Hematopoietic multipotent progenitor cell treated with erythropoietin and hydrocortisone succinate and interleukin-3 and kit ligand, for 15 days (in vitro differentiated cells): ENCODE measurements around the gene ADAM12.
A peak's percentile ranks its signal among the peaks of the same experiment; 100 is the strongest.
"Not testable (repeated sequence)": the region's sequence is repeated elsewhere in the genome, so short reads cannot be mapped to it uniquely, and the experiment has no call there.

Experiments used
- DNase-seq: peaks from one replicate; pipeline ENCODE4 v3.0.0-alpha.2; 2015; ENCODE audit warnings: low spot score

The ADAM12 gene

DNA sequence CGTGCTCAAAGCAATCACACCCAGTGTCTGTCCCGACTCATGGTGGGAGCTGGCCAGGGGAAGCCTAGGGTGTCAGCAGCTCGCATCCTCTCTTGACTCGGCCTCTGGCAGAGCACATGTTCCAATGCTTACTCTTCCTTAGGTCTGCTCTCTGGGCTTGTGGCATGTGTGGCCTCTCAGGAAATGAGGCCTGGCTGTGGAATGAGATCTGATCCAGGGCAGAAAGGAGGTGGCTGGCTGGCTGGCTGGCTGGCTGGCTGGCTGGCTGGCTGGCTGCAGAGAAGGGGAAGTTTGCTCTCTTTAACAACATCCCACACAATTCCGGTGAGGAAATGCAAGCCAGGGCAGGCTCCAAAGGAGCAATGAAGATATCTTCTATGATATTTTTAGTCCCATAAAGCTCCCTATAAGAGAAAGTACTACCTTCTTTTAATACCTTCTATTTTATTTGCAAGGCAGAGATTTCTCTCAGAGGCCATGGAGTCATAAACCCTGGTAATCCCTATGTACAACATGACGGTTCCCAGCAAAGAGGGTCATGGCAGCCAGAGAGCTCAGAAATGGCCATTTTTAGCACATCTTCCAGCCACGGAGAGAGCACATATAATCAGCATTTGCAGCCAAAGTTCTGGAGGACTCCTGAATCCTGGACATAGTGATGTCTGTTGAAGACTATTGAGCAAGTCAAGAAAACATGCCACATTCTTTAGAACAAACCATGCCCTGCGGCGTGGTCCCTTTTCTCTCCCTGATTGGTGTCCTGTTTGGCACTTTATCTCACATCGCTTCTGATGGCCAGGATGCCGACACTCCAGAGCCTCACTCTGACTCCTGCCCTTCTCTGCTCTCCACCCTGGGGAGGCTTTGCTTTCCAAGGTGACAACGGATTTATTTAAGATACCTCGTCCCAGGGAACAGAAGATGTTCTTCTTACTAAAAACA, 338.2 kb downstream of the ADAM12 start:
- DNase-seq = no peak

DNA sequence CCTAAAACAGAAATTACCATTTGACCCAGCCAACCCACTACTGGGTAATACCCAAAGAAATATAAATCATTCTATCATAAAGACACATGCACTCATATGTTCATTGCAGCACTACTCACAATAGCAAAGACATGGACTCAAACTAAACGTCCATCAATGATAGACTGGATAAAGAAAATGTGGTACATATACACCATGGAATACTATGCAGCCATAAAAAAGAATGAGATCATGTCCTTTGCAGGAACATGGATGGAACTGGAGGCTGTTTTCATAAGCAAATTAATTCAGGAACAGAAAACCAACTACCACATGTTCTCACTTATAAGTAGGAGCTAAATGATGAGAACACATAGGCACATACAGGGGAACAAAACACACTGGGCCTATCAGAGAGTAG, 340.5 kb downstream of the ADAM12 start:
- DNase-seq = not testable (repeated sequence)

DNA sequence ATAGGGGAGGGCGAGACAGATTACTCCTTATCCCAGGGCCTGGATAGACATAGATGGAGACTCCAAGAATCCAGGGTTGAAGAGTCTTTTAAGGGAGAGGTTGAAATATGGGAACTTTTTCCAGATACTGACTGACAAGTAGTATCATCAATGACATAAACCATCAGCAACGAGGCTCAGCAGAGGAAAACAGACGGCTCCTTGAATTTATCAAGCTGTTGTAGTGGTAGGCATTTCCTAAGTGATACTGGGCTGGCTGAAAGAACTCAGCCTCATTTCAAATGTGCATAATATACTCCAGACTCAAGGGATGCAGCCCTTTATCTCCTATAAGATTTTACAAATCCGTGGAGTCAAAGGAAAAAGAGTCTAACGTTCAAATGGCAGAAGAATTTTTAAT, 341.4 kb downstream of the ADAM12 start:
- DNase-seq = no peak

DNA sequence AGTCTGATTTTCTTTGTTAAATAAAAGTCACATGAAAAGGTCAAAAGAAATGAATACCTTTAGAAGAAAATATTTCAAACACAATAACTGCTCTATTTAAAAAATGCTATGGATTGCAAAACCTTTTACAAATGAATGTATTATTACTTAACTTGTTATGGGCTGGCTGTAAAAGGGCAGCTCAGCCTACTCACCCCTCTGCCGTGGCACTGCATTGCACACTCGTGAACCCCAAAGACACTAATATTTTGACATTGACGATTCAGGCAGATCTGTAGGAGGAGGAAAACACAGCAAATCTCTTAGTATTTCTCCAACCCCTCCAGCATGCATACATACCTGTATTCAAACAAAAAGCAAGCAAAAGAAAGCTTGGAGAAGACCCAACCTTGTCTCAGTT, 342.4 kb downstream of the ADAM12 start:
- no peak for DNase-seq

DNA sequence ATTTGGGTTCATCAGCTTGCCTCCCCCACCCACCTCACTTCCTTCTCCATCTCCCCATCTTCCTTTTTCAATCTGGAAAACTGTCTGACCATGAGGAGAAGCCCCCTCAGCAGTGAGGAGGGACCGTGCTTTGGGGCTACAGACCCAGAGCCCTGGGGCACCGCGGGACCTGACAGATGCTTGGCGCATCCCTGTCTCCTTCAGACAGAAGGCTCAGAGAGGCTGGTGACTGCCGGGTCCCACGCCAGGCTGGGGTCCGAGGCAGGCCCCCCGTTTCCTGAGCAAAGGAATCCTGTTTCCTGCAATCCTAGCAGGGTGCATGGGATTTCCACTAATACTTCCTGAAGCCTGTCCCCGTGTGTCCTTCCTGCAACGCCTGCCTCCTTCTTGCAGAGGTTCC, 344.9 kb downstream of the ADAM12 start:
- DNase-seq = no peak

DNA sequence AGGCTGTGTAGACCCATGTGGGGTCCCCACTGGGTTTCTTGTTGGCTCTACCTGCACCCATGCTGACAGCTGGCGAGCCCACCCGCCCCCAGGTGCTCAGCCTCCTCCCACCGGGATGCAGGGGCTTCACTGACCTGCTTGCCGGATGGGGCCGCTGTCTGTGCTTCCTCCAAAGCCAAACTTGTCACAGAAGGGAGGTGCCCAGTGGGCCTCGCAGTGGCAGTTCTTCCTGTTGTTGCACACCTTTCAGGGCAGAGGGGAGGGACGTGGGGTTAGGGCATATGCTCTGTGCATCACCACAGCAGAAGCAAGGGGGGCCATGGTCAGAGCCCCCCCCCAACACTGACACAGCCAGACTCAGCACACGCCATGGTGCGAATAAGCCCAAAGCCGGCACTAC, 345.4 kb downstream of the ADAM12 start:
- DNase-seq = no peak

DNA sequence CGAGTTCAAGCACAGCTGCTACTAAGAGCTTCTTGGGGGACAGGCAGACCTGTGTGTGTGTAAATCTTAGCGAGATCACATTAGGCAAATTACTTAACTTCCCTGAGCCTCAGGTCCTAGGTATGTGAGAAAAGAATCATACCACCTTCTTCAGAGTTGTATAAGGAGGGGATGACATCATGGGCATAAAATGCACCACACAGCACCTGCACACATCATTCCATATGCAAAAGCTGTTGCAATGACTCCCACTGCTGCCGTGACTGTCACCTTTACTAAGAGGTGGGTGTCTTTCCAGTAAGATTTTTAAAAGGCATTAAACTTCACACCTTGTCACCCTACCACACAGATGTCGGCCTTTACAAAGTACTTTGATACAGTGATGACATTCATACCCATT, 345.9 kb downstream of the ADAM12 start:
- no peak for DNase-seq

DNA sequence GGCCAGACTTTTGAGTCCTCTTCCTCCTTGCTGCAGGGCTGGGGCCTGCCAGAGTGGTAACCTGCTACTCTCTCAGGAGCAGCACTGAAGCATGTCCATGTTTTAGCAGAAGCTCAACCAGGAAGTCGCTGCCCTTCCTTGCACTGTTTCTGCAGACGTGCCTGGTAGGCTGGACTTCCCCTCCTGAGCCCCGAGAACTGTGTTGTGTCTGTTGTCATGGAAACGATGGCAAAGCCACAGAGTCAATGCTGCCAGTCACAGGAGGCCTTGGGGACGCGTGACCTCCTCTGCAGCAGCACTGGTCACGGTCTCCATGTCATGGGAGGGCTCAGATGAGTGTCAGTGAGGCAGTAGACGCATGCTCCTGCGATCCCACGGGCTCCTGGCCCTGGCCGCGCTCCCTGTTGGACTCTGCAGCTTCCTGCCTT, 346.5 kb downstream of the ADAM12 start:
- DNase-seq = no peak

DNA sequence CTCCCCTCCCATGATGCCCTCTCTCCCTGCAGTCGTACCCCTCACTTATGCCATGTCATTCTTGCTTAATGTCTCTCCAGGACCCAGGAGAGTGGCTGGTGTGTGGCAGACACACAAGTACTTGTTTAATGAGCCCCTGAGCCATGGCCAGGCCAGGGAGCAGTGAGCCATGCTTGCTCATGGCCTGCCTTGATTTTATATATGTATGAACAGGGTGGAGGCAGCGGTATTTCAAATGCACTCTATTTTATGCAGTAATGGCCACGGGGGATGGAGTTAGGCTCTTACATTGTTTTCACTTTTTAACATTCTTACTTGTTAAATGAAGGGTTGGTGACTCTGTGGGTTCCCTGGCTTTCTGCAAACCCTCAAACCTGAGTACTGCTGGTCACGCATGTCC, 347.2 kb downstream of the ADAM12 start:
- no peak for DNase-seq

DNA sequence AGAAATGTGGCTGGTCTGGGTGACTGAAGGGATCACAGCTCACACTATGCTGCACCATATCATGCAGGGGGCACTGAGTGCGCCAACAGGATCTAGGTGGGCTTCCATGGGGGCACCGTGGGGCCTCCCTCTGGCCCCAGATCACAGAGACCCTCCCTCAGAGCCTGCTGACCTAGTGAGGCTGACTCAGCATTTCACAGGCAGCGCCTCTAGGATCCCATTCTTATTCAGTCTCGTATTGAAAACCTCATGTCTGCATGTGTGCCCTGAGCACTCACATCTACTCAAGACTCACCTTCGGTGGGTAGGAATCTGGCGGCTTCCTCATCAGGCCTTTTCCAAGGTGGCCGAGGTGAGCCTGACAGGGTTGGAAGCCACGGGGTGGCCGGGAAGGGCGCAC, 350.3 kb downstream of the ADAM12 start:
- no peak for DNase-seq

DNA sequence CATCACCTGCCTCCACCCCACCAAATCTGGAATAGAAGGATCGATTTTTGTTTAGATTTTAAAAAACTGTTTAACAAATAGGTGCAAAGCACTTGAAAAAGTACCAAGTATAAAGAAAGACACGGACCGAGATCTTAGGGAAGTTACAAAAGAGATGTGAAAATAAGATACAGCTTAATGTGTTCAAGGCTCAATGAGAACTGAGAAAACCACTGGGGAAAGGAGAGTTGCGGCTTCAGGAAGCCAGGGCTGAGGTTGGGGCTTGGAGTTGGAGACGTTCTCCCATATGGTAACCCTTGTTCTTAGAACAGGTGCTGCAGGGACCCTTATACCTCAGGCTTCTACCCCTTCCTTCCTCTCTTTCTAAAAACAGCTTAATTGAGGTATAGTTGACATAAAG, 351.8 kb downstream of the ADAM12 start:
- no peak for DNase-seq

DNA sequence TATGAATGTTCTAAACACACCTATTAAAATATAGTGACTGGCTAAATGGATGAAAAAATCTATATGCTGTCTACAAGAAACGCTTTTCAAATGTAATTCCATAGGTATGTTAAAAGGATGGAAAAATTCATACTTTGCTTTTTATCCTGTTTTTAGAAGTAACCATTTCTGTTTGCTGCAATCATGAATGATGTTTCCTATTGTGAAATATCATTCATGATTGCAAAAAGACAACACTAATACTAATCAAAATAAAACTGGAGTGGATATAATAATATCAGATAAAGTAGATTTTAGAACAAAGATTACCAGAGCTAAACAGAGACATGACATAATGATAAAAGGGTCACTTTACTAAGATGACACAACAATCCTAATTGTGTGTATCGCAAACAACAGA, 353.7 kb downstream of the ADAM12 start:
- no peak for DNase-seq

DNA sequence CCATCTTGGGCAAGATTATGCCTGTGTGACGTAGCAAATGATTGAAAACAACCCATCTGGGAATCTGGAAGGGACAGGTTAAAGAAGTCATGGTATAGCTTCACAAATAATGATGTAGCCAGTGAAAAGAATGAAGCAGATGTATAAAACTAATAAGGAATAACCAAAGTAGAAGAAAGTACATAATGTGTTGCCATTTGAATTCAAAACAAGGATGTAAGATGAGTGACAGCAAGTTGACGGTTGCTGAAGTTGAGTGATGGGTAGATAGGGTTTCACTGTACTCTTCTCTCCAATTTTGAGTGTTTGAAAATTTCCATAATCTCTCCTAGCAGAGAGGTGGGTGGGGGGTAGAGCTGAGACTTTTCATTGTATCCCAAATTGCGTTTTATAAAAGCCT, 358.3 kb downstream of the ADAM12 start:
- DNase-seq = no peak

DNA sequence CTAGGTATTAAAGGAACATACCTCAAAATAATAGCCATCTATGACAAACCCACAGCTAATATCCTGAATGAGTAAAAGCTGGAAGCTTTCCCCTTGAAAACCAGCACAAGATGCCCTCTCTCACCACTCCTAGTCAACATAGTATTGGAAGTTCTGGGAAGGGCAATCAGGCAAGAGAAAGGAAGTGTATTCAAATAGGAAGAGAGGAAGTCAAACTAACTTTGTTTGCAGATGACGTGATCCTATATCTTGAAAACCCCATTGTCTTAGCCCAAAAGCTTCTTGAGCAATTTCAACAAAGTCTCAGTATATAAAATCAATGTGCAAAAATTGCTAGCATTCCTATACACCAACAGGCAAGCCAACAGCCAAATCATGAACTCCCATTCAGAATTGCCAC, 360.6 kb downstream of the ADAM12 start:
- DNase-seq = no peak

DNA sequence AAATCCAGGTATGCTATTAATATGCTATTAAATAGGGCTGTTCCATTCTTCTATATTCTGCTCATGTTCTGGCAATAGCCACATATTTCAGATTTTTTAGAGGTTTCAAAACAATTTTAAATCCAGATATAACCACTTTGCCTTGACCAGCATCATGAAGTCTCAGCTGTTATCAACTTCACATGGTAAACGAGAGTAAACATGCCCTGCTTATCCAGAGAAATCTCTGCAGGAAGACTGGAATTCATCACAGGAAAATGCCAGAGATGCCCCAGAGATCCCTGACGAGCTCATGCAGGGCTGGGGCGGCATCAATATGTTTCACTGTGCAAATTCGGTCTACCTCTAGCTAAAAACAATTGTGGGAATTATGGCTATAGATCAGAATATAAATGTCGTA, 365.4 kb downstream of the ADAM12 start:
- DNase-seq = no peak

DNA sequence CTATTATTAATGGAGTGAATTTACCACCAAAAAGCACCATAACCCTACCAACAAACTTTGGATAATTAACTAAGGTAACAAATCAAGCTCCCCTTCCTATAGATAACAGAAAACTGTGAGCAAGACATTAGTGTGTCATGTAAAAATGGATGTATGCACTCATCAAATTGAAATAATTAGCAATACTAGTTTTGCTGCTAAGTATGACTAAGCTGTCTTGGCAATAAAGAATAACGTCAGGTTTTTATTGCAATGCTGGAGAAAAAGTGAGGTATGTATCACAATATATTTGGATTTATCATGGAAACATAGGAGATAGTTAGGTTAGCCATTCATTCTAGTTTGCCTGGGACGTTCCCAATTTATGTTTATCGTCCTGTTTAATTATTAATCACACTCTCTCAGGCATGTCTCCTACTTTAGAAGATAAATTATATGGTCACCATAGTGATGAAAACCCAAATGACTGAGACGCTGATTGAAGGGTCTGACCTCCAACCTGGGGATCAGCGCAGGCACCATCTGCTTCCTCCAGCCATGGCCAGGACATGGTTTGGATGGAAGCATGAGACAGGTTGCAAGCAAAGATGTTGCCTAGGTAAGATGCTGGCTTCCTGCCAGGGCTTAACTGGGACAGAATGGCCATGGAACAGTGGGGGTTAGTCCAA, 366.3 kb downstream of the ADAM12 start:
- no peak for DNase-seq

DNA sequence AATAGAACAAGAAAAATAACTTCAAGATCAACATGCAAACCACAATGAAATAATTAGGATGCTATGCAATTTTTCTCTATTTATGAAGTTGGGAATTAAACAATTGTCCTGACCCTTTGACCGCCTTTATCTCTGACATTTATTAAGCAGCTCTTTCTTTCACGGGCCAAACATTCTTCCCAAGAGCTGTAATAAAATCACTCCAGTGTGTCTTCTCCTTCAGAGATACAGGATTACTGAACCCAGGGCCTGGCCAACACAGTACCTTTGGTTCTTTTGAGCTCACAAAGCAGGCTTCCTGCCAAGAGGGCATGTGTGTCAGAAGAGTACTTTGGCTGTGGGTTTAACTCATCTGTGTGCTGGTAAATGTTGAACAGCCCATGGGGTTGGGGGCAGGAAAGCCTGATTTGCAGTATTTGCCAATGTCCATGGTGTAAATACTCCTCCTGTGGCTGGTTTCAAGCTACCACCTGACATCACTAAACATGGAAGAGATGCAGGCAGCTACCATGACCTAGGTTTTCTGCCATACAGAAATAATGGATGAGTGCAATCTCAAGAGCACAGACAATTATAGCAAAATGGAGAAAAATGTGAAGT, 370.2 kb downstream of the ADAM12 start:
- no peak for DNase-seq

DNA sequence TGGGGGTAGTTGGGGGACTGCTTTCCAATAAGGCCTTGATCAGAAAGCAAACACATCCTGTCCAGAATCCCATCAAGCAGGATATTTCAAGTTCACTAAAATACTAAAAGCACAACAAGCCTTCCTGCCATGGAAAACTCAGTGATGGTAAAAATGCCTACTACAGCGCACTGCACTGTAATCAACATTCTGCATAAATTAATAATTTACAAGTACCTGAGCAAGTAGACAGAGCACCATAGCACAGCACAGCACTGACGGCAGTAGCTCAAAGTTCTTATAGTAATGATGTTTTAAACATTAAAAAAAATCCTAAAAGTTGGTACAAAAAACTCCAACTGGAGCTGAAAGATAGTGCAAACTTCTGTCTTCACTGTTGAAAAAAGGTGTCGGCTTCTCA, 371.4 kb downstream of the ADAM12 start:
- DNase-seq = no peak

DNA sequence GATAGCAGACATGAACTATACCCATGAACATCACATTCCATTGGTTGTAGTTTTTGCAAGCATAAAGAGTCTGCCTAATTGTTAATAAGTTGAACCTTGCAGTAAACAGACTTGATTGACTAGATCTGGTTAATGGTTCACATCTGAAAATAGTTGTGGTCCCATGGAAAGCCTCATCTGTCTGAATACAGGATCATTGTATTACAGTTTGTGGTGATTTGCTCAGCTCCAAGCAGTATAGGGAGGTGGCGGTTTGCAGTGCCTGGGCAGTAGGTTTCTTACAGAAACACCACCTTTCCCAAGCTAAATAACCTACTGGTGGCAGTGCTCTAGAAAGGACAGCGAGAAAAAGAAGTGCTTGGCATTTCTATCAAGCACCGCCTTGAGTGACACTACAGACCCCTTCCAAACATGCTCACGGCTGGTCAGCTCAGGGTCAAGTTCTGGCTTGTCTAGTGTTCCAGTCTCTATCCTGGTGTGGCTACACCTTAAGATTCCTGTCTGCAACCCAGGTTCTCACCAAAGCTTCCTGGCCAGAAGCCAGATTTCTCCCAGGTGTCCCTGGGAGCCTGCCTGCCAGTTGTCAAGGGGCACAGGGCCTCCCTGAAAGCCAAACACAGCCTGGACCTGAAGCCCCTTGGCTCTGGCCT, 372.0 kb downstream of the ADAM12 start:
- no peak for DNase-seq

DNA sequence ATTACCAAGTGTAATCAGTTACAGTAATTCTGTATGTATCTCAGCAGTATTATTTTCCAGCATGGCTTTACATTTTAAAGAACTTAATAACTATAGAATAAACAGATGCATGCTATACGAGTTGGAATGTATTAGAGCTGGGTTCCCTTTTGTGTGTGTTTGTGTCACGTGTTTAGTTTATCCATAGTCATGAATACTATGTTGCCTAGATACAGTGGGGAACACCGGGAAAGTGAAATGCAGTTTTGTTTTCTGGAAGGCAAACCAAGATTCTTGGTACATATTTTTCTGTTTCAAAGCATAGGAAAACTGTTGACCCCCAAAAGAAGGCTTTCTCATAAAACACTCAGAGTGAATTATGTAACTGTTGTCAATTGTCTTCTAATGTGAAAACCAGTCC, 372.9 kb downstream of the ADAM12 start:
- no peak for DNase-seq

DNA sequence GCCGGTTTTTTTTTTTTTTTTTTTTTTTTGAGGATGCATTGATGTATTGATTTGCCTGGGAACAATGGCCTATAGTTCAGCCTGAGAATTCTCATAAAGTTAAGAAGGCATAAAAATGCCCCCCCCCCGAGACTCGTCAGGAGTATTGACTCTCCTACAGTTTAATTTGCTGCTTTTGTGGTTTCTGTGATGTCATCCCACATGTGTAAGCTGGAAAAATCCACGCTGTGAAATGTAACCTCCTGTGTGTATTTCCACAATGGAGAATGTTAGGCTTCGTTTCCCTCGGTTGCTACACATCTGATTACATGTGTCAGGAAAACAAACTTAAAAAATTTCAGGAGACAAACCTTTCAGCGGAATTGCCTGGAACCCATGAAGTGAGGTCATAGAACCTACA, 374.0 kb downstream of the ADAM12 start:
- no peak for DNase-seq

DNA sequence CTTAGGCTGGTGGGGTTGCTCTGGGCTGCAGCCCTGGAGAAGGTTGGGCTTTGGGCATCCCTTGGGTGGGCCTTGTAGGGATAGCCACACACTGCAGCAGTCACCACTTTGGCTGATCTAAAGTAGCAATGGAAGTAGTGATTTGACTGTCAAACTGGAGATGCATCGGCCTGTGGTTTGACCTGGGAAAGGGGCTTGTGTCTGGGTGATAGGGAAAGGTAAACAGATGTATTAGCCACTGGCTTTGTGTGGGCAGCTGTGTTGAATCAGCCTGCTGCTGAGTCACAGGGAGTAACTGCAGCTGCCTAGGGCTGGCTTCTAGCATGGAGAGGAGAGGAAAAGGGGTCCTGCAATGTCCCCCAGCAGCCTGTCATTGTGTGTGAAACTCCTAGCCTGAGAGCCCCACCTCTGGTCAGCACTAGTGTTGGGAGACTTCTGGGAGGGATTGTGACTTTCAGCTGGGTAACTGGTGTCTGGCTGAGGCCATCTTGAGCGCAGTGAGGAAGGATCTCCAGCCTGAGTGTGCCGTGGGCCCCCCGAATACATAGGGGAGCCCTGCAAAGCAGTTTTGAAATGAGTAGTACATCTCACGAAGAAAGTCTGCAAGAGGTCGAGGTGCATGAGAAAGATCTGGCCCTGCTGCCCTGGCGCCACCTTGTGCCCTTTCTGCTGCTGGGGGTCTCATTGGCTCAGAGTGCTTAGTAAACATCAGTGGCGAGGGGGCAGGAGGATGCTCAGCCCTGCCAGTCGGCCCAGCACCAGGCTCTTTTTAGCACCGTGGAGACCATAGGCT, 374.6 kb downstream of the ADAM12 start:
- peak; percentile 7 for DNase-seq
